ENCODE data around the gene PRR23E. TPM values are rescaled to one million over a fixed set of nuclear protein-coding genes. Genes with fewer than 3 reads are reported as not detected.

Gene PRR23E
- total RNA-seq, 4 donors from 2014 or later: not detected

DNA sequence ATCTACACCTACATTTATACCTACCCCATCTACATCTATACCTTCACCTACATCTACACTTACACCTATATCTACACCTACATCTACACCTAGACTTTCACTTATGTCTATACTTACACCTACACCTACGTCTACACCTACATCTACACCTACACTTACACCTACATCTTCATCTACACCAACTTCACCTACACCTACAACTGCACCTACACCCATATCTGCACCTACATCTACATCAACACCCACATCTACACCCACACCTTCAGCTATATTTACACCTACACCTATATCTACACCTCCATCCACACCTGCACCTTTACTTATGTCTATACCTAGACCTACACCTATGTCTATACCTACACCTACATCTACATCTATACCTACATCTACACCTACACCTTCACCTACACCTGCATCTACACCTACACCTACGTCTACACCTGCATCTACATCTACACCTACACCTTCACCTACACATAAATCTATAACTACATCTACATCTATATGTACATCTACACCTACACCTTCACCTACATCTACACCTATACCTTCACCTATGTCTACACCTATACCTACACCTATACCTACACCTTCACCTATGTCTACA is 30.9 kb upstream of the PRR23E start:
- TF ChIP-seq, protein P1, sequence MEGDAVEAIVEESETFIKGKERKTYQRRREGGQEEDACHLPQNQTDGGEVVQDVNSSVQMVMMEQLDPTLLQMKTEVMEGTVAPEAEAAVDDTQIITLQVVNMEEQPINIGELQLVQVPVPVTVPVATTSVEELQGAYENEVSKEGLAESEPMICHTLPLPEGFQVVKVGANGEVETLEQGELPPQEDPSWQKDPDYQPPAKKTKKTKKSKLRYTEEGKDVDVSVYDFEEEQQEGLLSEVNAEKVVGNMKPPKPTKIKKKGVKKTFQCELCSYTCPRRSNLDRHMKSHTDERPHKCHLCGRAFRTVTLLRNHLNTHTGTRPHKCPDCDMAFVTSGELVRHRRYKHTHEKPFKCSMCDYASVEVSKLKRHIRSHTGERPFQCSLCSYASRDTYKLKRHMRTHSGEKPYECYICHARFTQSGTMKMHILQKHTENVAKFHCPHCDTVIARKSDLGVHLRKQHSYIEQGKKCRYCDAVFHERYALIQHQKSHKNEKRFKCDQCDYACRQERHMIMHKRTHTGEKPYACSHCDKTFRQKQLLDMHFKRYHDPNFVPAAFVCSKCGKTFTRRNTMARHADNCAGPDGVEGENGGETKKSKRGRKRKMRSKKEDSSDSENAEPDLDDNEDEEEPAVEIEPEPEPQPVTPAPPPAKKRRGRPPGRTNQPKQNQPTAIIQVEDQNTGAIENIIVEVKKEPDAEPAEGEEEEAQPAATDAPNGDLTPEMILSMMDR (IDR thresholded peaks at IDR 0.05): no peak
- no peak for TF ChIP-seq POLR2A (IDR thresholded peaks at IDR 0.05)
- 90 to 94% methylated on average over 2 of the region's 2 CpGs for WGBS, 2 donors
- no peak overlapping the region for H3K4me3 ChIP-seq (ENCODE audit: low read depth, poor library complexity, severe bottlenecking)
- DNase-seq (ENCODE audit: low spot score in 2 of 2): no peak
- intact Hi-C loops (cut with DNase I; ENCODE audit: low total_unique reads): no loop called here

DNA sequence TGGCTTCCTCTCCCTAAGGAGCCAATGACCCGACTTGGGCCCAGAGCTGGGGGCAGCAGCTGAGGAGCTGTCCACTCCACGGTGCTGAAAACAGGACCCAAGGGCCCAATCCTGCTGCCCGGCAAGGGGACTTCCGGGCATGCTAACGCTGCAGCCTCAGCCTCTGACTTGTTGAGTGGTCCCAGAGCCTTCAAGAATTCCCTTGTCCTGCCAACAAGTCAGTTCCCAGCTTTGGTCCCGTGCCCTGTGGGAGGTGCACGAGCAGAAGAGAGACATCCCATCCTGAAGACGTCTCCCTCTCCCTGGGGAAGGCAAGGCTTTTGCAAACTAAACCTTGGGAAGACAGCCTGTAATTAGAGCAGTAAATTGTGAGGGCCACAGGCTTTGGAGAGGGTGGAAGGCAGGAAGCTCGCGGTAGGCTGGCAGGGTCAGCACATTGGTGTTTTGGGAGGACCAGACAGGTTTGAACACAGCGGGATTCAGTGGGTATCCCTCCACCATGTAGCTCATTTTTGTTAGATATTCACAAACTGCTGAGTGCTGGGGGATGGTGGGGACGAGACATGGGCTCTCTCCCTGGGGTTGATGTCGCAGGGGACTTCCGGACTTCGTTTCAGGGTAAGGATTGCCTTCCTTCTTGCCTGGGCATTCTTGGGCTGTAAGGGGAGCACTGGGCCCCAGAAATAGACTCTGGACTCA is 29.8 kb upstream of the PRR23E start:
- intact Hi-C loops (cut with DNase I; ENCODE audit: low total_unique reads): no loop called here
- no peak for TF ChIP-seq POLR2A (IDR thresholded peaks at IDR 0.05)
- TF ChIP-seq, protein P1 (IDR thresholded peaks at IDR 0.05): no peak
- no peak overlapping the region for H3K4me3 ChIP-seq (ENCODE audit: low read depth, poor library complexity, severe bottlenecking)
- peak in 1 of 2 donors; percentile 65 for DNase-seq (ENCODE audit: low spot score in 2 of 2)
- WGBS, 2 donors: 33 to 41% methylated on average over 15 of the region's 15 CpGs

DNA sequence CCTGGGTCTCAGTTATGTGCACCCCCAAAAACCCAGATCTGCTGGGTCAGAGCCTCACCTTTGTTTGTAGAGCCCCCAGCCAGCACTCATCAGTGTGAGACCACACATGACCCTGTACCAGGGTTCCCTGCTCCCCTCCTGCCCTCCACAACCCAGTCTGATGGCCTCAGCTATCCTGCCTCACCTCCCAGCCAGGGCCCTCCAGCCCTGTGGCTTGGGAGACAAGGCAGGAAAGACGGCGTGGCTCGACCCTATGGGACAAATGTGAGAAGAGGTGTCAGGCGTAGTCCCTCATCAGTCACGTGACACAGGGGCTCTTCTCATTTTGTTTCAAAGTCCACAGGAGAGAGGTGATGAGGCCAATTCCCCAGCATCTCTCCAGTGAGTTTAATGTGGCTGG is 28.3 kb upstream of the PRR23E start:
- 73 to 87% methylated on average over 5 of the region's 5 CpGs for WGBS, 2 donors

DNA sequence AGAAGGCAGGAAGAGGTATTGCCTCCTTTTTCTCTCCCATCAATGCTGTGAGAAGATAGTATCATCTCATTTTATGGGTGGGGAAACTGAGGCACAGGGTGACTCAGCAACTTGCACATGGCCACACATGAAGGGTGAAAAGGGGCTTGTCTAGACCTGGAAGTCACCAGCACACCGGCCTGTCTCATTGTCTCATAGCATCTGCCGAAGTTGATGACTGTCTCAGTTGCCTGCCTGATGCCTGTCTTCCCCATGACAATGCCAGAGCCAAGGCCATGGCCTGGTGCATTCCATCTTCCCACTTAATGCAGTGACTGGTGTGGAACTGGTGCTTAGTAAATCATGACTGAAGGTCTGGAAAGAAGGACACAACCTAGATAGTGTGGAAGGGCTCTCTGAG is 27.9 kb upstream of the PRR23E start:
- peak in 1 of 2 donors; percentile 54 for DNase-seq (ENCODE audit: low spot score in 2 of 2)
- 83 to 94% methylated on average over 2 of the region's 2 CpGs for whole genome bisulfite sequencing, 2 donors
- H3K4me3 ChIP-seq (ENCODE audit: low read depth, poor library complexity, severe bottlenecking): no peak overlapping the region
- intact Hi-C loops (cut with DNase I; ENCODE audit: low total_unique reads): no loop called here
- TF ChIP-seq POLR2A (IDR thresholded peaks at IDR 0.05): no peak
- TF ChIP-seq, protein P1 (IDR thresholded peaks at IDR 0.05): no peak

More for the DNA sequence above, 28.3 kb upstream of the PRR23E start:
- no peak for TF ChIP-seq POLR2A (IDR thresholded peaks at IDR 0.05)
- TF ChIP-seq, protein P1 (IDR thresholded peaks at IDR 0.05): no peak
- DNase-seq (ENCODE audit: low spot score in 2 of 2): peak in 1 of 2 donors; percentile 64
- no peak overlapping the region for H3K4me3 ChIP-seq (ENCODE audit: low read depth, poor library complexity, severe bottlenecking)
- intact Hi-C loops (cut with DNase I; ENCODE audit: low total_unique reads): no loop called here

DNA sequence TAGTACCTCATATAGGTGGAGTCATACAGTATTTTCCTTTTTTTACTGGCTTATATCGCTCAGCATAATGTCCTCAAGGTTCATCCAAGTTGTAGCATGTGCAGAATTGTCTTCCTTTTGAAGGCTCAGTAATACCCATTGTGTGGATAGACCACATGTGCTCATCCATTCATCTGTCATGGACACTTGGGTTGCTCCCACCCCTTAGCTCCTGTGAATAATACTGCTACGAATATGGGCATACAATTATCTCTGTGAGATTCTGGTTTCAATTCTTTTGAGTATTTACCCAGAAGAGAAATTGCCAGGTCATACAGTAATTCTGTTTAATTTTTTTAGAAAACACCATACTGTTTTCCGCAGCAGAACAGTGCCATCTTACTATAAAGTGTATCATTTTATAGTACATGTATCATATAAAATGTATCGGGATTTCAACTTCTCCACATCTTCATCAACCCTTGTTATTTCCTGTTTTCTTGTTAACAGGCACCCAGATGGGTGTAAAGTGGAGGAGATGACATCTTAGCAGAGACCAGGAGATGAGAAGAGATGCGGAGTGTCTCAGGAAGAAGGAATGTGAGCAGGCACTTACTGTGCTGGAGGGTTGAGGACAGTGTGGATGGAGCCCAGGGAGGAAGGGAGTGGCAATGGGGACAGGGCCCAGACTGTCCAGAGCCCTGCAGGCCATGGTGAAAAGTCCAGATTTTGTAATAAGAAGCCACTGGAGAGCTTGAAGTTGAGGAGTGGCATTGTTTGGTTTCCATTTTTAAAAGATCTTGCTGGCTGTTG is 27.0 kb upstream of the PRR23E start:
- intact Hi-C loops (cut with DNase I; ENCODE audit: low total_unique reads): no loop called here
- H3K4me3 ChIP-seq (ENCODE audit: low read depth, poor library complexity, severe bottlenecking): no peak overlapping the region
- WGBS, 2 donors: 50 to 58% methylated on average over 5 of the region's 5 CpGs
- no peak for TF ChIP-seq POLR2A (IDR thresholded peaks at IDR 0.05)
- TF ChIP-seq, protein P1 (IDR thresholded peaks at IDR 0.05): no peak
- peak in 1 of 2 donors; percentile 17 for DNase-seq (ENCODE audit: low spot score in 2 of 2)
